Nephron (organoid): Measurements from ENCODE around the gene SOCS3.

Experiments
- H3K27ac Mint-ChIP-seq, 3 experiments: 2 replicates each; pipeline ENCODE4 v1.8.0; 2020; ENCODE audit warnings: mixed read lengths in 3 of 3, mild to moderate bottlenecking in 2 of 3, moderate library complexity in 1 of 3
- H3K27me3 Mint-ChIP-seq: 2 replicates; pipeline ENCODE4 v1.8.0; 2021; ENCODE audit warnings: low read depth, mild to moderate bottlenecking, moderate library complexity, mixed read lengths
- H3K36me3 Mint-ChIP-seq: 2 replicates; pipeline ENCODE4 v1.8.0; 2020; ENCODE audit warnings: low read depth, mixed read lengths
- H3K4me1 Mint-ChIP-seq: 2 replicates; pipeline ENCODE4 v1.8.0; 2020; ENCODE audit warnings: mixed read lengths
- H3K4me3 Mint-ChIP-seq, 3 experiments: 2 replicates each; pipeline ENCODE4 v1.8.0; 2020; ENCODE audit warnings: mild to moderate bottlenecking in 3 of 3, mixed read lengths in 3 of 3, moderate library complexity in 2 of 3
- H3K9me3 Mint-ChIP-seq: 2 replicates; pipeline ENCODE4 v1.8.0; 2020; ENCODE audit warnings: mixed read lengths
- CTCF ChIP-seq, 3 experiments: fragments of 200-600 bp; sonication (generic); IDR thresholded peaks; one replicate each; pipeline ENCODE4 v1.5.0; 2021; ENCODE audit warnings: antibody characterized with exemption in 3 of 3; ENCODE audit not compliant: unreplicated experiment in 3 of 3

The SOCS3 gene

DNA sequence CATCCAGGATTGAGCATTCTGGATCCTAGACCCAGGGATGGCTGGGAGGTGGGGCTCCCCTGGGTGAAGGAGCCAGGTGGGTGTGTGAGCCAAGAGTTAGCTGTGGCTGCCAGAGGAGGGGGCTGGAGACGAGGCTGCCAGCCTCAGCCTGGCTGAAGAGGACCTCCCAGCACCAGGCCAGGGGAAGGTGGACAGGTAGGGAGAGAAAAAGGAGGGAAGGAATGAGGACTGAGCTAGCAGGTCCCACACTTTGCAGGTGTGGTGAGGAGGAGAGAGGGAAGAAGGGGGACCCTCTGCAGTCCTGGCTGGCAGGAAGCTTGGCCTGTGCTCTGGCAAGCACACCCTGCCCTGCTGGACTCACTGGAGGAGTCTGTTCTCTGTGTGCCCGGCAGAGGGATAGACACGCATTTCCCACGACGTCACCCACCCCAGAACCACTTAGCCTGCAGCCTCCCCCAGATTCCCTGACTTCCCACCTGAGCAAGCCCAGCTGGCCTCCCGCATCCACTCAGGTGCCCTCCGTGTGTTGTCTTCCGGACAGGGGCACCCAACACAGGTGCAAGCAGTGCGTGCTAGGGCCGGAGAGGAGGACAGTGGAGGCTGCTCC, 42.0 kb downstream of the SOCS3 start:
- no peaks in the 10 kb centered on the region for H3K9me3 Mint-ChIP-seq
- H3K36me3 Mint-ChIP-seq = no peaks in the 10 kb centered on the region
- peaks cover 17% of the 10 kb centered on the region for H3K27me3 Mint-ChIP-seq
- H3K27ac Mint-ChIP-seq = peak overlapping the region; percentile 86 to 98 (median 96)
- peak overlapping the region in 2 of 3 experiments; percentile 1 to 68 for H3K4me3 Mint-ChIP-seq
- peaks cover 36% of the 10 kb centered on the region for H3K4me1 Mint-ChIP-seq
- no peak for TF ChIP-seq CTCF (IDR thresholded peaks at IDR 0.05; ENCODE audit: unreplicated experiment in 3 of 3)

GRCh38 chr17:78316867-78317789, 42.7 kb downstream of the SOCS3 start:
- Mint-ChIP-seq H3K4me1 (peaks cover 32% of the 10 kb centered on the region), H3K4me3 (peak overlapping the region; percentile 59 to 68 (median 67)), H3K36me3 (no peaks in the 10 kb centered on the region), H3K27ac (peak overlapping the region; percentile 86 to 98 (median 96)), H3K27me3 (peaks cover 24% of the 10 kb centered on the region), H3K9me3 (no peaks in the 10 kb centered on the region)
- TF ChIP-seq CTCF (IDR thresholded peaks at IDR 0.05; ENCODE audit: unreplicated experiment in 3 of 3) = no peak

GRCh38 chr17:78316115-78316866, 43.6 kb downstream of the SOCS3 start:
- H3K4me3 Mint-ChIP-seq = peak overlapping the region; percentile 66 to 68 (median 67)
- peaks cover 28% of the 10 kb centered on the region for H3K27me3 Mint-ChIP-seq
- no peaks in the 10 kb centered on the region for H3K9me3 Mint-ChIP-seq
- no peak for TF ChIP-seq CTCF (IDR thresholded peaks at IDR 0.05; ENCODE audit: unreplicated experiment in 3 of 3)
- no peaks in the 10 kb centered on the region for H3K36me3 Mint-ChIP-seq
- H3K27ac Mint-ChIP-seq = peak overlapping the region; percentile 86 to 98 (median 96)
- H3K4me1 Mint-ChIP-seq = peaks cover 32% of the 10 kb centered on the region

DNA sequence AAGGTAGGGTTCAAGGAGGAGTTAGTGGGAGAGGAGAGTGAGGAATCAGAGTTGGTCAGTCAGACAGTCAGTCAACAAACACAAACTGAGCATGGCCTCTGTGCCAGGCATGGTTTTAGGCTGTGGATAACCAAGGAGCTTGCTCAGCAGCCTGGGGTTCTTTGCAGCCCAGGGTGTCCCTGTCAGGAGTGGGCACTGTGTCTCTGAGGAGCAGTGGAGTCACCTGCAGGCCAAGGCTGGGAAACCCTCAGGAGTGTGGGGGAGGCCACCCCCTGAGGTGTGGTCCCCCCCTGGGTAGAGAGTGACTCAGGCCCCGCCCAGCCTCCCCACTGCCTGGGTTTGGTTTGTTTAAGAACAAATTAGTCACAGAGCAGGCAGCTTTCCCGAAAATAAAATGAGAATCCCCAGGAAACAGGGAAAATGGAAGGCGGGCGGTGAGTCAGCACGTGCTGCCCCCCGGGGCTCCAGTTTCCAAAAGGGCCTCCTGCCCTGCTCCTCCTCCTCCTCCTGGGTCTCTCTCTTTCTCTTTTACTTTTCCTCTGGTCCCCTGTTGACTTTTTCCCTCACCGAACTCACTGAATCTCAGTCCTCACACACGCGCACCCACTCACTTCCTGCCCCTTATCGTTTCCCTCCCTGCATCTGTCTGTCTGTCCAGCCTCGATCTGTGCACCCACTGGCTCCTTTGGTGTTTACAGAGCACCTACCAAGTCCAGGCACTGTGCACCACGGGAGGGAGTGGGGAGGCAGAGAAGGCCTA, 44.3 kb downstream of the SOCS3 start:
- no peaks in the 10 kb centered on the region for H3K9me3 Mint-ChIP-seq
- H3K4me1 Mint-ChIP-seq = peaks cover 32% of the 10 kb centered on the region
- peaks cover 28% of the 10 kb centered on the region for H3K27me3 Mint-ChIP-seq
- no peaks in the 10 kb centered on the region for H3K36me3 Mint-ChIP-seq
- TF ChIP-seq CTCF (IDR thresholded peaks at IDR 0.05; ENCODE audit: unreplicated experiment in 3 of 3) = no peak
- H3K27ac Mint-ChIP-seq = peak overlapping the region; percentile 86 to 98 (median 87)
- H3K4me3 Mint-ChIP-seq = peak overlapping the region; percentile 42 to 66 (median 58)

DNA sequence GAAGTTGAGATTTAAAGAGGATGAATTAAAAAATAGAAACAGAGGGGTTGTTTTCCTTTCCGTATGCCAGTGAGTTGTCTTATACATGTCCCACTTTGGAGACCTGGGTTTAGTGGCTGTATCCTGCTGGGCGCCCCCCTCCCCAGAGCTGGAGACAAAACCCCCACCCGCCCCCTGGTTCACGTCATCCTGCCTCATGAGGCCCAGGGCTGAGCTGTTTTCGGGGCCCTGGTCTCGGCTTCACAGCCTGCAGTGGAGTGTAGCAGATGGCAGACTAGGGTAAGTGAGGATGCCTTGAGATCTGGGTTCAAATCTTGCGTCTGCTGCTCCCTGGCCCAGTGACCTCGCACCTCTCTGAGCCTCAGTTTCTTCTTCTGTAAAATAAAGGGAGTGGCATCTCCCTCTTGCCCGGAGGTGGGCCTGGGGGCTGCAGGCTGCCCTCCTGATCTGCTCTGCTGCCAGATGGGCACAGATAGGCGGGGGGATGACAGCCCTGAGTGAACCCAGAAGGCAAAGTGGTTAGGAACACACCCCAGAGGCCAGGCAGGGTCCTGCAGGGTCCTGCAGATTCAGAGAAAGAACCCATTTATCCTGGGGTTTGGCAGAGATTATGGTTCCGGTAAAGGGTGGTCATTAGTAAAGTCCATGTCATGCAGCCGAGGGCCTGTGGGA, 45.1 kb downstream of the SOCS3 start:
- H3K27me3 Mint-ChIP-seq = peaks cover 28% of the 10 kb centered on the region
- H3K36me3 Mint-ChIP-seq = no peaks in the 10 kb centered on the region
- no peaks in the 10 kb centered on the region for H3K9me3 Mint-ChIP-seq
- peaks cover 32% of the 10 kb centered on the region for H3K4me1 Mint-ChIP-seq
- peak overlapping the region; percentile 42 to 55 (median 55) for H3K4me3 Mint-ChIP-seq
- no peak for TF ChIP-seq CTCF (IDR thresholded peaks at IDR 0.05; ENCODE audit: unreplicated experiment in 3 of 3)
- H3K27ac Mint-ChIP-seq = peak overlapping the region; percentile 70 to 98 (median 87)
